Heart left ventricle (tissue), 13 donors: ENCODE results near the gene FGF22.

Experiments used
- POLR2A ChIP-seq, 2 donors: fragments of 450-650 bp; IDR thresholded peaks; one replicate each; pipeline ENCODE4 v1.6.1; 2017; ENCODE audit warnings: antibody characterized with exemption in 2 of 2, mild to moderate bottlenecking in 2 of 2, moderate library complexity in 2 of 2
- TF ChIP-seq, protein P1 (sequence below), 12 donors: fragments of 200-600 bp; sonication (generic) in 4 of 12; IDR thresholded peaks; one replicate each; pipeline versions ENCODE4 v1.5.0 to v1.8.0; 2018 to 2022; ENCODE audit warnings: antibody characterized with exemption in 12 of 12, mild to moderate bottlenecking in 5 of 12
- donor health status: ischemic (EF 13 %, LVEDD 7.1; RV severe dilation, severe dysfunction).
- donor health status: DM: no; HTN: yes; CAD: no.
- donor health status: DM: no; HTN: no; CAD: no.
- donor health status: ischemic (EF 25% LVEDD 6.9; RV normal size, moderate dysfunction).
- donor health status: ischemic (EF 25% LVEDD 5.7; RV mildly dilated, moderate dysfunction).
- donor health status: ischemic (EF 35%, LVEDD 5.7; RV mildly dilated, moderate dysfunction).
- donor health status: nonischemic (EF 11% LVEDD 7.7; RV severe dilation, severe dysfunction).
- donor health status: DM: yes; HTN: yes; CAD: no.
- donor health status: PGD.
- donor health status: ischemic (EF 29% LVEDD 5.4; RV normal size, mild dysfunction).
- donor health status: nonischemic (EF 23%, LVEDD 6.1; RV moderate dilation, normal function).

DNA sequence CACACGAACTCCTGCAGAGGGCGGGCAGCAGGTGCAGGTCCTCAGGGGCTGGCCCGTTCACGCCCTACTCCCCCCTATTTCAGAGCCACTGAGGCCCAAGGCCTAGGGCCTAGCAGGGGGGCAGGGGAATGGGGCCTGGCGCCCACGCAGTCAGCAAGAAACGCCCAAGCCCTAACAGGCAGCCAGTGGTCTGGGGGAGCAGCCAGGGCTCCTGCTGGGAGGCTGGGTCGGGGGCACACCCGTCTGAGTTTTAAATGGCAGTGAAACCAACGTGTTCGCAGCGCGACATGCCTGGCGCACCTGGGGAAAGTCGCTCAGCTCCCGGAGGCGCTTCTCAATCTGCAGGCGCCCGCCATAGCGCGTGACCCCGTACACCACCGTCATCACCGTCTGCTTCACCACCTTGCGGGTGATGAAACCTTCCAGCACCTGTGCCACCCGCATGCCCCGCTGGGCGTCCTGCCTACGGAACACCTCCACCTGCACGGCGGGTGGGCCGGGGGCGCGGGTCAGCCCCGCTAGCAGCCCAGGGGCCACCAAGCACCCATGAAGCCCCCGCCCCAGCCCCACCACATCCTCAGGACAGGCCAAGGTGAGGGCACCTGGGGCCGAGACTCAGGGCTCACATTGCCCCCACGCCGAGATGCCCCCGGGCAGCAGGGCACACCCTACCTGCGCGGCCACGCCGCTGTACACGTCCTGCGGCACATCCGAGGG lies 20.2 kb upstream of the FGF22 start:
- TF ChIP-seq, protein P1, sequence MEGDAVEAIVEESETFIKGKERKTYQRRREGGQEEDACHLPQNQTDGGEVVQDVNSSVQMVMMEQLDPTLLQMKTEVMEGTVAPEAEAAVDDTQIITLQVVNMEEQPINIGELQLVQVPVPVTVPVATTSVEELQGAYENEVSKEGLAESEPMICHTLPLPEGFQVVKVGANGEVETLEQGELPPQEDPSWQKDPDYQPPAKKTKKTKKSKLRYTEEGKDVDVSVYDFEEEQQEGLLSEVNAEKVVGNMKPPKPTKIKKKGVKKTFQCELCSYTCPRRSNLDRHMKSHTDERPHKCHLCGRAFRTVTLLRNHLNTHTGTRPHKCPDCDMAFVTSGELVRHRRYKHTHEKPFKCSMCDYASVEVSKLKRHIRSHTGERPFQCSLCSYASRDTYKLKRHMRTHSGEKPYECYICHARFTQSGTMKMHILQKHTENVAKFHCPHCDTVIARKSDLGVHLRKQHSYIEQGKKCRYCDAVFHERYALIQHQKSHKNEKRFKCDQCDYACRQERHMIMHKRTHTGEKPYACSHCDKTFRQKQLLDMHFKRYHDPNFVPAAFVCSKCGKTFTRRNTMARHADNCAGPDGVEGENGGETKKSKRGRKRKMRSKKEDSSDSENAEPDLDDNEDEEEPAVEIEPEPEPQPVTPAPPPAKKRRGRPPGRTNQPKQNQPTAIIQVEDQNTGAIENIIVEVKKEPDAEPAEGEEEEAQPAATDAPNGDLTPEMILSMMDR (IDR thresholded peaks at IDR 0.05): no peak
- no peak for TF ChIP-seq POLR2A (IDR thresholded peaks at IDR 0.05)
